Right atrium auricular region (tissue), 2 donors: ENCODE measurements around the gene WNT2B. TPM values are rescaled to one million over a fixed set of nuclear protein-coding genes. Genes with fewer than 3 reads are reported as not detected.
"Not testable (repeated sequence)": the region's sequence is repeated elsewhere in the genome, so short reads cannot be mapped to it uniquely, and the experiment has no call there.

Experiments
- DNase-seq: peaks from one replicate; pipeline ENCODE4 v3.0.0-alpha.2; 2019; ENCODE audit warnings: low spot score
- H3K27ac ChIP-seq, 2 donors: fragments of 200-600 bp; sonication (generic); 1 replicate in 1 of 2; 2 replicates in 1 of 2; pipeline ENCODE4 v1.5.1; 2016 to 2019
- H3K27me3 ChIP-seq, 2 donors: fragments of 200-600 bp; sonication (generic); one replicate each; pipeline versions ENCODE4 v1.5.1 to v1.6.0; 2017 to 2019
- H3K36me3 ChIP-seq: fragments of 200-600 bp; sonication (generic); one replicate; pipeline ENCODE4 v1.5.1; 2016
- H3K4me1 ChIP-seq, 2 donors: fragments of 200-600 bp; sonication (generic); one replicate each; pipeline versions ENCODE4 v1.5.1 to v1.6.0; 2017 to 2019
- H3K4me3 ChIP-seq, 2 donors: fragments of 200-600 bp; sonication (generic); 1 replicate in 1 of 2; 2 replicates in 1 of 2; pipeline ENCODE4 v1.5.1; 2017 to 2019; ENCODE audit warnings: mild to moderate bottlenecking in 1 of 2, moderate library complexity in 1 of 2
- H3K9me3 ChIP-seq, 2 donors: fragments of 200-600 bp; sonication (generic); one replicate each; pipeline ENCODE4 v1.5.1; 2019
- total RNA-seq, 2 donors: library from RNA; depleted of rRNA; stranded (reverse); fragments of >200 nt; gene quantifications; one replicate each; pipeline ENCODE4 v1.1.0, GENCODE V29; 2016
- TF ChIP-seq, protein P1 (sequence below), 2 donors: fragments of 200-600 bp; sonication (generic); IDR thresholded peaks; one replicate each; pipeline ENCODE4 v1.5.1; 2019; ENCODE audit warnings: antibody characterized with exemption in 2 of 2

The WNT2B gene
- total RNA-seq, 2 donors from 2014 or later = 4.8 to 18.6 TPM

DNA sequence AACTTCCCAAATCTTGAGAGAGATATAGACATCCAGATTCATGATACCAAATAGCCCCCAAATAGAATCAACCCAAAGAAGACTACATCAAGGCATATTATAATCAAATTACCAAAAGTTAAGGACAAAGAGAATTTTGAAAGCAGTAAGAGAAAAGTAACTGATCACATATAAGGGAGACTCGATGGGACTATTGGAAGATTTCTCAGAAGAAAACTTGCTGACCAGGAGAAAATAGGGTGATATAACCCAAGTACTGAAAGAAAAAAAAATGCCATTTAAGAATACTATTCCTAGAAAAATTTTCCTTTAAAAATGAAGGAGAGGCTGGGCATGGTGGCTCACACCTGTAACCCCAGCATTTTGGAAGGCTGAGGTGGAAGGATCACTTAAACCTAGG, 30.5 kb upstream of the WNT2B start:
- Histone ChIP-seq H3K4me1 (no peaks in the 10 kb centered on the region), H3K27me3 (no peaks in the 10 kb centered on the region), H3K36me3 (no peaks in the 10 kb centered on the region), H3K4me3 (no peak overlapping the region), H3K9me3 (peaks cover 4 to 17% of the 10 kb centered on the region in 2 donors), H3K27ac (no peak overlapping the region)
- TF ChIP-seq, protein P1, sequence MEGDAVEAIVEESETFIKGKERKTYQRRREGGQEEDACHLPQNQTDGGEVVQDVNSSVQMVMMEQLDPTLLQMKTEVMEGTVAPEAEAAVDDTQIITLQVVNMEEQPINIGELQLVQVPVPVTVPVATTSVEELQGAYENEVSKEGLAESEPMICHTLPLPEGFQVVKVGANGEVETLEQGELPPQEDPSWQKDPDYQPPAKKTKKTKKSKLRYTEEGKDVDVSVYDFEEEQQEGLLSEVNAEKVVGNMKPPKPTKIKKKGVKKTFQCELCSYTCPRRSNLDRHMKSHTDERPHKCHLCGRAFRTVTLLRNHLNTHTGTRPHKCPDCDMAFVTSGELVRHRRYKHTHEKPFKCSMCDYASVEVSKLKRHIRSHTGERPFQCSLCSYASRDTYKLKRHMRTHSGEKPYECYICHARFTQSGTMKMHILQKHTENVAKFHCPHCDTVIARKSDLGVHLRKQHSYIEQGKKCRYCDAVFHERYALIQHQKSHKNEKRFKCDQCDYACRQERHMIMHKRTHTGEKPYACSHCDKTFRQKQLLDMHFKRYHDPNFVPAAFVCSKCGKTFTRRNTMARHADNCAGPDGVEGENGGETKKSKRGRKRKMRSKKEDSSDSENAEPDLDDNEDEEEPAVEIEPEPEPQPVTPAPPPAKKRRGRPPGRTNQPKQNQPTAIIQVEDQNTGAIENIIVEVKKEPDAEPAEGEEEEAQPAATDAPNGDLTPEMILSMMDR (IDR thresholded peaks at IDR 0.05) = no peak
- no peak for DNase-seq

DNA sequence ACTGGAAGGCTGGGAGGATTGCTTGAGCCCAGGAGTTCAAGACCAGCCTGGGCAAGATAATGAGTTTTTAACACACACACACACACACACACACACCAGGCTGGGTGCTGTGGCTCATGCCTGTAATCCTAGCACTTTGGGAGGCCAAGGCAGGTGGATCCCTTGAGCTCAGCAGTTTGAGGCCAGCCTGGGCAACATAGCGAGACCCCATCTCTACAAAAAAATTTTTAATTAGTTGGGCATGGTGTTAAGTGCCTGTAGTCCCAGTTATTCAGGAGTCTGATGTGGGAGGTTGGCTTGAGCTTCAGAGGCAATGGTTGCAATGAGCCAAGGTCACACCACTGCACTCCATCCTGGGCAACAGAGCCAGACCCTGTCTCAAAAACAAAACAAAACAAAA, 22.7 kb upstream of the WNT2B start:
- H3K4me3 ChIP-seq, H3K9me3 ChIP-seq, H3K27me3 ChIP-seq, H3K27ac ChIP-seq, H3K36me3 ChIP-seq, H3K4me1 ChIP-seq, DNase-seq: not testable (repeated sequence)

DNA sequence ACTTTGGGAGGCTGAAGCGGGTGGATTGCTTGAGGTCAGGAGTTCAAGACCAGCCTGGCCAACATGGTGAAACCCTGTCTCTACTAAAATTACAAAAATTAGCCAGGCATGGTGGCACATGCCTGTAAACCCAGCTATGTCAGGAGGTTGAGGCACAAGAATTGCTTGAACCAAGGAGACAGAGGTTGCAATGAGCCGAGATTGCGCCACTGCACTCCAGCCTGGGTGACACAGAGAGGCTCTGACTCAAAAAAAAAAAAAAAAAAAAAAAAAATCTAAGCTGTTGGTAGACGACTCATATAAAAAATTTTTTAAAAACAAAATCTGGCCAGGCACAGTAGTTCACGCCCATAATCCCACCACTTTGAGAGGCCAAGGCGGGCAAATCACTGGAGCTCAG, 21.1 kb upstream of the WNT2B start:
- not testable (repeated sequence) for H3K27ac ChIP-seq, H3K4me1 ChIP-seq, H3K36me3 ChIP-seq, DNase-seq, H3K4me3 ChIP-seq, H3K27me3 ChIP-seq, H3K9me3 ChIP-seq

DNA sequence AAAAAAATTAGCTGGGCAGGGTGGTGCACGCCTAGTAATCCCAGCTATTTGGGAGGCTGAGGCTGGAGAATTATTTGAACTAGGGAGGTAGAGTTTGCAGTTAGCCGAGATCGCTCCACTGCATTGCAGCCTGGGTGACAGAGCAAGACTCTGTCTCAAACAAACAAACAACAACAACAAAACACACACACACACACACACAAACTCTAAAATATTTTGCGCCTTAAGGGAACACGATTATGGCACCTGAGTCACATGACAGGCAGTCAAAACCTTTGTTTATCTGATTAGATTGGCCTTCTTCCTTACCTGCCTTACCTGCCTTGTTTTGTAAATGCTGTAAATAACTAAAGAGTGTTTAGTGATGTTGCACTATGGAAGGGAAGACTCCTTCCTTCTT, 20.6 kb upstream of the WNT2B start:
- Histone ChIP-seq H3K27ac (no peak overlapping the region), H3K9me3 (no peaks in the 10 kb centered on the region), H3K36me3 (no peaks in the 10 kb centered on the region), H3K4me3 (no peak overlapping the region), H3K4me1 (no peaks in the 10 kb centered on the region), H3K27me3 (no peaks in the 10 kb centered on the region)
- DNase-seq = no peak
- TF ChIP-seq, protein P1 (IDR thresholded peaks at IDR 0.05) = no peak

DNA sequence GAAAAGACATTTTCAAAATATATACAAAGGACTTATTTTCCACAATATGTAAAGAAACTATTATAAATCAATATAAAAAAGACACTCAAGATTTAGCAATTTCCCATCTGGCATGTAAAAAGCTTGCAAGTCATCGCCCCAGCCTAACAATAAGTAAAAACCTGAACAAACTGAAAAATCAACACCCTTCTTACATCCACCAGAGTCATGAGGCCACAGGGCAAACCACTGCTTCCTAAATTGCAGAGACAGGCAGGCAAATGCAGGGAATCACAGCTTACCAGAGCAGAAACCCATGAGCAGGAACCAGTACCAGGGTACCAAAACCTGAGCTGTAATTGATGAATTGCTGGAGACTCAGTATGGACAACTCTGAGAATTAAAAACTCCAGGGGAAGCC, 16.7 kb upstream of the WNT2B start:
- Histone ChIP-seq H3K4me3 (no peak overlapping the region), H3K9me3 (no peaks in the 10 kb centered on the region), H3K27ac (no peak overlapping the region), H3K4me1 (no peaks in the 10 kb centered on the region), H3K27me3 (no peaks in the 10 kb centered on the region), H3K36me3 (no peaks in the 10 kb centered on the region)
- TF ChIP-seq, protein P1 (IDR thresholded peaks at IDR 0.05) = no peak
- DNase-seq = no peak

DNA sequence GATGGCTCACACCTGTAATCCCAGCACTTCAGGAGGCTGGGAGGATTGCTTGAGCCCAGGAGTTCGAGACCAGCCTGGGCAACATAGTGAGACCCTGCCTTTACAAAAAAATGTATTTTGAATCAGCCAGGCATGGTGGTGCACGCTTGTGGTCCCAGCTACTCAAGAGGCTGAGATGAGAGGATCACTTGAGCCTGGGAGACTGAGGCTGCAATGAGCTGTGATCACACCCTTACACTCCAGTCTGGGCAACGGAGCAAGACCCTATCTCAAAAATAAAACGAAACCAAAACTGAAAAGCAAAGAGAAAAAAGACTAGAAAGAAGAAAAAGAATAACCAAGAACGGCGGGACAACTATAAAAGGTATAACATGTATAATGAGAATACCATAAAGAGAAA, 15.4 kb upstream of the WNT2B start:
- TF ChIP-seq, protein P1 (IDR thresholded peaks at IDR 0.05) = no peak
- H3K9me3 ChIP-seq = no peaks in the 10 kb centered on the region
- no peaks in the 10 kb centered on the region for H3K27me3 ChIP-seq
- H3K27ac ChIP-seq = no peak overlapping the region
- no peak overlapping the region for H3K4me3 ChIP-seq
- no peaks in the 10 kb centered on the region for H3K36me3 ChIP-seq
- no peaks in the 10 kb centered on the region for H3K4me1 ChIP-seq
- no peak for DNase-seq

DNA sequence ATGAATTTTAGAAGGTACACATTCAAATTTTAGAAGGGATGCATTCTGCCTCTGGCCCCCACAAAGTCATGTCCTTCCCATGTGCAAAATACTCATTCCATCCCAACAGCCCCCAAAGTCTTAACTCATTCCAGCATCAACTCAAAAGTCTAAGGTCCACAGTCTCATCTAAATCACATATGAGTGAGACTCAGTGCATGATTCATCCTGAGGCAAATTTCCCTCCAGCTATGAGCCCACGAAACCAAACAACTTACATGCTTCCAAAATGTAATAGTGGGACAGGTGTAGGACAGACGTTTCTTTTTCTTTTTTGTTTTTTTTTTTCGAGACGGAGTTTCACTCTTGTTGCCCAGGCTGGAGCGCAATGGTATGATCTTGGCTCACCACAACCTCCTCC, 12.5 kb upstream of the WNT2B start:
- TF ChIP-seq, protein P1 (IDR thresholded peaks at IDR 0.05) = no peak
- no peaks in the 10 kb centered on the region for H3K27me3 ChIP-seq

More for the DNA sequence above, 12.5 kb upstream of the WNT2B start:
- H3K4me1 ChIP-seq = peaks cover 0 to 2% of the 10 kb centered on the region in 2 donors
- H3K36me3 ChIP-seq = no peaks in the 10 kb centered on the region
- H3K4me3 ChIP-seq = no peak overlapping the region
- H3K9me3 ChIP-seq = no peaks in the 10 kb centered on the region
- DNase-seq = no peak
- no peak overlapping the region for H3K27ac ChIP-seq
